ENCODE data around the gene DAB2IP.
"Not testable (repeated sequence)": the region's sequence is repeated elsewhere in the genome, so short reads cannot be mapped to it uniquely, and the experiment has no call there.

The DAB2IP gene

GRCh38 chr9:121731919-121732318, 80.5 kb downstream of the DAB2IP start:
- no peak for DNase-seq

DNA sequence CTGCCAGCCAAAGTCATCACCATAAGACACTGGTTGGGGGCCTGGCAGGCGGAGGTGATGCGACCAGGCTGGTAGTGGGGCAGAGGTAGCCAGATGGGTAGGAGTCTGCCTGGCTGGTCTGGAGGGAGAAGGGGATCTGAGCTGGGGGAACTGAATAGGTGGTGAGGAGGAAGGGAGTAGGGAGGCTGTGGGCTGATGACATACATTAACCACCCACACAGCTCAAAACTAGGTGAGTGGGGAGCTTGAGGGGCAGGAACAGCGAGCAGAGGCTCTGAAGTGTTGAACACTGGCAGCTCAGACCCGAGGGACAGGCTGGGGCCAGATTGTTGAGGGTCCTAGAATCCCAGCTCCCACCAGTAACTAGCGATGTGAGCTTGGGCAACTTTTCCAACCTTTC, 81.0 kb downstream of the DAB2IP start:
- DNase-seq, result no peak

- DNase-seq, result no peak
Observed at GRCh38 chr9:121732886-121733285, 81.5 kb downstream of the DAB2IP start.

- no peak for DNase-seq
Observed at GRCh38 chr9:121734465-121734864, 83.0 kb downstream of the DAB2IP start.

DNA sequence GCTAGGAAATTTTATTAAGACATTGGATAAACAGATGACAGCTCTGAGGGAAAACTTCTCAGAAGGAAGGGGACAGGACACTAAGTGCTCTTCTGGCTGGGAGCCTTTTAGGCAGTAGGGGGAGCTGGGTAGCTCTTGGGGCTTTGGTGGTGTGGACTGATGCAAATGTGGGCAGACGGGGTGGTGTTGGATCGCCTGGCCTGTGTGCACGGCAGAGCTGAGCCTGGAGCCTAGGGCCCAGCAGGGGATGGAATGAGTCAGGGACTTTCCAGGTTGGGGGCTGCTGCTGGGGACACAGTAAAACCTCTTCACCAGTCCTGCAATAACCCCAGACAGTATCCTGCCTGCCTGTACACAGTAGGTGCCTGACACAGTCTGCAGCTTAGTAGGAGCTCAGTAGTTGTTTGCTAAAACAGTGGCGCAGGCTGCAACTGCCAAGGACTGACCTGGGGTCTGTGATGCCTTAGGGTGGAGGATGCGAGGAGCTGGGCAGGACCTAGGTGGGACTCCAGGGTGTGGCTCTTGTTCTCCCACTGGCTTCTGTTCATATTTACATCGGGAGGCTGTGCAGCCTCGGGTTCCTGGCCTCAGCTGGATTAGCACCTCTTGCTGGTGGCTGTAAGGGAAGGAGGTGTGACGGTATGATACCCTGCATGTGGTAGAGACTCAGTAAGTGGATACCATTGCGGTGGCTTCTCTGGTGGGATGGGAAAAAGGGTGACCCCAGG, 83.8 kb downstream of the DAB2IP start:
- no peak for DNase-seq

DNA sequence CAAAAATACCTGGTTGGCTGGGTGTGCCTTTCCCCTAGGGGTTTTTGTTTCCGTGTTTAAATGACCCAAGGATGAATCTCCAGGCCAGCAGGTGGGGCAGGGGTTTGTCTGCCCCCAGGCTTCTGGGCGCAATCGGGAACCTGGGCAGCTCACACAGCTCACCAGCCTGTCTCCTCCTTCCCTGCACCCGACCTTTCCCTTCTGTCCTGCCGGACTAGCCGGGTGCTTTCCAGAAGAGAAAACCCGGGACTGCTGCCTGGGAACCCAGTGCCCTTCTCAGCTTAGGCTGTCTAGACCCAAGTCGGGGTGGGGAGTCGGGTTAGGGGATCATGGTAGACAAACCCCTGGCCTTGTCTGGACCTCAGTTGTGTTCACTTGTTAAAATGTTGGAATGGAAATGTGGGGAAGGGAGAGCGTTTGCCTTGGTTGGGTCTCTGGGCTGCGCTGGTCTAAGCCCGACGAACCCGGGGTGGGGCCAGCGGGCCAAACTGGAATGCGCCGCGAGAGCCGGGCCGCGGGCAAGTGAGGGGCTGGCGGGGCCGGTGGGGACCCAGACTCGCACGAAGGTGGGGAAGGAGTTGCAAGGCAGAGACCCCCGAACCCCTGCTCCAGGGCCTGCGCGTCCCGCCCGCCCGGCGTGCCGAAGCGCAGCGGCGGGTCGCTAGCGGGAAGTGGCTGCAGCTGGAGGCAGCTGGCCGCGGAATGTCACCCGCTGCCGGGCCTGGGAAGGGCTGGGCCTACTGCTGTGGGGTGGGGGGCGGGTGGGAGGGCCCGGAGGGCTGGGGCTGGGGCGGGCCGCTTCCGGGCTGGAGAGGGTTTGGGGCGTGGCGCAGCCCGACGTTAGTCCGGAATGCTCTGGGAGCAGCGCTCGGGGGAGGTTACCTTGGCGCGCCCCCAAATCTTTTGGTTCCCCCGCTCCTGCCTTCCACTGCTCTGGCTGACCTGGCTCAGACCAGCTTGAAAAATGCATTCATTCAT, 84.6 kb downstream of the DAB2IP start:
- DNase-seq, result no peak

GRCh38 chr9:121736934-121737462, 85.6 kb downstream of the DAB2IP start:
- DNase-seq, result no peak

DNA sequence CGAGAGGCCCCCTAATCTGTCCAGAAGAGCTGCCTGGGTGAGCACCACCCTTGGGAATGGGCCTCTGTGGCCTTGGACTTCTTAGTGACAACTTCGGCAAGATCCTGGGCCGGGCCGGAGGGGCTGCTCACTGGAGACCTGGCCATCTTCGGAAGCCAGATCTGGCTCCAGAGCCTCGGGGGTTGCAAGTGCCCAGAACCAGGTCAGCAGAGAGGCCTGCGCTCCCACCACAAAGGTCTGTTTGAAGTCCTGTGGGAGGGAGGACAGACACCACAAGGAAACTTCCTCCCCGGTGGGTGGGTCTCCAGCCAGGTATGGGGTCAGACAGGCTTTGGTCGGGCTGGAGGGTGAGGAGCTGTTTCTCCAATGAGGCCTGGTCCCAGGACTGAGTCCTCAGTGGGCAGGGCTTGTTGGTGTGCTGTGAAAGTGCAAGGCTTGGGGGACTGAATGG, 86.1 kb downstream of the DAB2IP start:
- DNase-seq, result no peak

- no peak for DNase-seq
Observed at GRCh38 chr9:121738411-121738810, 87.0 kb downstream of the DAB2IP start.

- no peak for DNase-seq
Observed at GRCh38 chr9:121738968-121739367, 87.5 kb downstream of the DAB2IP start.

DNA sequence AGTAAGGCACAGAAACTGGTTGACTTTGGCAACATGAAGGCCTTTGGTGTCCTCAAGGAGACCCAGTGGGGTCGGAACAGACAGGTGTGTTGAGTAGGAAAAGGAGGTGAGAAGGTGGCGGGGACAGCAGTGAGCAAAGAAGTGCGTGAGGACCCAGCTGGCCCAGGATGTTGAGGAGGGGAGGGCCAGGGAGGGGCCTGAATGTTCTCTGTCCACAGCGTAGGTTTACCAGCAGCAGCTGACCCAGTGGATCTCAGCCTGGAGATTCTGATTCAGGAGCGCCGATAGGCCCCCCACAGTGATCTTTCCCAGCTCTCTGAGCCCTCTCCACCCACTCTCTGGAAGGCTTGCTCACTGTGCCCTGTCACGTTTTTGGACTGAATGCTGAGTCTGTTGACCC, 88.5 kb downstream of the DAB2IP start:
- DNase-seq, result no peak

DNA sequence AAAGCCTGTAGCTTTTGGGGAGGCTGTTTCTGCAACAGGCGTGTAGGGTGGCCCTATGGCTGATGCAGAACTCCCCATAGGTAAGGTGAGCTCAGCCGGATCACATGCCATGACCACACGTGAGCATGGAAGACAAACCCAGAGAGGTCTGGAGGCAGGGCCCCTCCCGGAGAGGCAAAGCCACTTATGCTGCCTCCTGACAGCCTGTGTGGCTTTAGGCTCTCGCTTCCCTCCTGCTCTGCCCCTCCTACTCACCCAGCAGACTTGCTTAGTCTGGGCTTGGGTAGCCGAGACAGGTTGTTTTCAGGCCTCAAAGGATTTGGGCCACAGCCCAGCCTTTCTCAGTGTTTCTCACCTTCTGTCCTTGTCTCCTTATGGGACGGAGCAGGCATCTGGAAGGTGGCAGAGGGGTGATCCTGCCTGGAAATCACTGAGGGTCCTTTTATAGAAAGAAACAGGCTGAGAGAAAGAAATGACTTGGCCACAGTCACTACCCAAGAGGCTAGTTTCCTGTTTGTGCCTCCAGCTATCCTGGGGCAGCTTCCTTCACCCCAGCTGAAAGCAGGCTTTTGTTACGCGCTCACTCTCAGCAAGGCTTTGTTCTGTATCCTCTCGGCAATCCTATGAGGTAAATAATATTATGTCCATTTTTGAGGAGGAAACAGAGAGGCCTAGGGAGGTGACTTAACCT, 89.9 kb downstream of the DAB2IP start:
- DNase-seq, result no peak

- not testable (repeated sequence) for DNase-seq
Observed at GRCh38 chr9:121741919-121742283, 90.5 kb downstream of the DAB2IP start.

GRCh38 chr9:121742923-121743322, 91.5 kb downstream of the DAB2IP start:
- no peak for DNase-seq

- DNase-seq, result peak; percentile 53
Observed at GRCh38 chr9:121743441-121744001, 92.1 kb downstream of the DAB2IP start.

DNA sequence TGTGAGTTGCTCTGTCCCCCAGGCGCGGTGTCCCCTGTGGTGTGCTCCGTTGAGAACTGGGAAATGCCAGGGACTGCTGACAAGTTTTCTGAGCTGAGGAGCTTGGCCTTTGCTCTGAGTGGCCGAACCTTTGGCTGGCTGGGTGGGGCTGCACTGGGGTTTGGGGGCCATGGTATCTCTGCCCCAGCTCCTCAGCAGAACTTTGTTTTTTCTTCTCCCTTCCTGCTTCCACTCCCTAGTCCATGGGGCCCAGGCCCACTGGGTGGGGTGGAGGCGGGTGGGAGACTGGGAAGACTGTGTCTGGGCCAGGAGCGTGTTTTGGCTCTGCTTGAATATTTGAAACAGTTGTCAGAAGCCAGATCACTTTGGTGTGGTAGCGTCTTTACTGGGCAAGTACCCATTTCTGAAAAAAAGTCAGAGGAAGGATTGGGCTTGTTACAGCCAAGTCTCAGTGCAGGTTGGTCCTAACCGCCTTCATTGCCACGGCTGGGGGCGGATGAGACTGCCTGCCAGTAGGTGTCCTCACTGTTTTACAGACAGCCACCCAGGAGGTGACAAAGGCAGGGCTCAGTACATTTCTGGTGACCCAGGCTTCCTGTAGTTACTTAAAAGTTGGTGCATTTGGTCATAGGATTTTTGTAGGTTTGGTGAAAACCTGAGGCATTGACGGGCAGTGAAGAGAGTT, 92.7 kb downstream of the DAB2IP start:
- DNase-seq, result peak; percentile 12

DNA sequence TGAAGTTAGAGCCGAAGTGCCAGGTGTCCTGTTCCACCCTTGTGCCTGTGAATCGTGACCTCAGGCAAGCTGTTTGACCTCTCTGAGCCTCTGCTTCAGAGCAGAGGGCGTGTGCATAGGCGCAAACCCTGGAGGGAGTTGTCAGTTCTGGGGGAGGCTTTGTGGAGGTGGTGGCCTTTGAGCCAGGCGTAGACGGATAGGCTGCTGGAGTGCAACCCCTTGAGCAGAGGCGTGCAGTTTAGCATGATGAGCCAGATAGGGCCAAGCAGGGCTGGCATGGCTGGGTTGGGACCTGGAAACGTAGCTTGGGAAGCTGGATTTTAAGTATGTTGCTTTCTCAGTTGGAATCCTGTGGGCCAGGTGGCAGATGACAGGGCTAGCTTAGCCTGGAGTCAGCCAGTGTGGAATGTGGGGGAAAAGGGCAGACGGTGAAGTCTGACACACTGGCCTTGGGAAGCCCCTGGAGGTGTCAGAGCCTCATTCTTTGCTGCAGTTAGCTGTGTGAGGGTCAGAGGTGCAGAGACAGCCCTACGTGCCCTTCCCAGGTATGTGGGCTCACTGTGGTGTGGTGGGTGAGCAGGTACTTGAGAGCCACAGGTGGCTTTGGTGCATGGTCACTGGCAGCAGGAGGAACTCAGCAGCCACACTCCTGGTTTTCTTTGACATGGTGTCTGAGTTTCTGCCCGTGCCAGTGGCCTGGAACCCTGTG, 93.4 kb downstream of the DAB2IP start:
- DNase-seq, result no peak

- DNase-seq, result no peak
Observed at GRCh38 chr9:121745396-121745695, 93.9 kb downstream of the DAB2IP start.

- DNase-seq, result no peak
Observed at GRCh38 chr9:121746411-121746810, 95.0 kb downstream of the DAB2IP start.

- DNase-seq, result no peak
Observed at GRCh38 chr9:121746866-121747265, 95.4 kb downstream of the DAB2IP start.

DNA sequence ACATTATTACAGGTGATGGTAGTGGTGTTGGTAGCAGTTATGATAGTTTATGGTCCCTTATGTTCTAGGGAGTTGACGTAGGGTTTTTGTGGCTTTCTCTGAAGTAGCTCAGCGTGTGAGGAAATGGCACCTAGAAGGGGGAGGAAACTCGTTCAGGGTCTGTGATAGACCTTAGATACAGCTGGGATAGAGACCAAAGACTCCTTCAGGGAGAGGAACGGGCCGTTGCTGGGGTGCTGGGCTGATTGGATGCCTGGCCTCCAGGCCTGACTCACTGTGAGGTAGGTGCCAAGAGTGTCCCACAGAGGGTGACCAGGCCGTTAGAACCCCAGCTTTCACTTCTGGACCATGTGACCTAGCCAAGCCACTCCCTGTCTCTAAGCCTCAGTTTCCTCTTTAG, 96.6 kb downstream of the DAB2IP start:
- DNase-seq, result no peak
